ENCODE measurements around the gene CBLL1. TPM values are rescaled to one million over a fixed set of nuclear protein-coding genes. Genes with fewer than 3 reads are reported as not detected.

The CBLL1 gene
- total and polyA plus RNA-seq, 2 experiments from 2014 or later, result 31.1 to 67.4 TPM

GRCh38 chr7:107703872-107704271 lies 40.1 kb upstream of the CBLL1 start:
- TF ChIP-seq EZH2 (IDR thresholded peaks at IDR 0.05; ENCODE audit: low read depth, unreplicated experiment) (no peak), STAT1 (IDR thresholded peaks at IDR 0.05; ENCODE audit: unreplicated experiment) (no peak), JUNB (IDR thresholded peaks at IDR 0.05; ENCODE audit: unreplicated experiment) (no peak), ZNF331 (CRISPR knock-in tag; IDR thresholded peaks at IDR 0.05; ENCODE audit: low read depth) (no peak), ETS1 (IDR thresholded peaks at IDR 0.05) (no peak), ZNF462 (CRISPR knock-in tag; IDR thresholded peaks at IDR 0.05) (no peak), CTCF (conservative IDR thresholded peaks at IDR 0.05; ENCODE audit: low read depth in 2 of 2) (no peak)
- Histone ChIP-seq H3K4me2 (no peak overlapping the region), H3K27ac (ENCODE audit: low read depth) (no peak overlapping the region), H3K4me3 (no peak overlapping the region), H3F3A (replicated peaks; ENCODE audit: low read depth) (no peaks in the 10 kb centered on the region), H3K27me3 (ENCODE audit: insufficient read depth) (no peaks in the 10 kb centered on the region), H3K9me2 (ENCODE audit: insufficient read depth) (no peaks in the 10 kb centered on the region), H4K20me1 (replicated peaks; ENCODE audit: insufficient read depth) (no peaks in the 10 kb centered on the region), H3K79me2 (replicated peaks; ENCODE audit: insufficient read depth) (no peaks in the 10 kb centered on the region), H2AFZ (no peak overlapping the region; the same call in 1 of the 2 replicates), H3K4me1 (ENCODE audit: insufficient read depth) (no peaks in the 10 kb centered on the region), H3K36me3 (ENCODE audit: insufficient read depth) (no peaks in the 10 kb centered on the region)
- Mint-ChIP-seq H3K36me3 (ENCODE audit: low read depth) (no peaks in the 10 kb centered on the region), H3K27ac (no peak overlapping the region), H3K4me1 (no peaks in the 10 kb centered on the region), H3K9me3 (no peaks in the 10 kb centered on the region), H3K4me3 (no peak overlapping the region), H3K27me3 (ENCODE audit: insufficient read depth, low read depth, poor library complexity) (no peaks in the 10 kb centered on the region)
- no peak for ATAC-seq
- DNase-seq (ENCODE audit: low spot score), result no peak

Measured in GM23338 (cell line).